Muscle layer of duodenum (tissue), 2 donors: ENCODE results near the gene CTNNA2.
"Not testable (repeated sequence)": the region's sequence is repeated elsewhere in the genome, so short reads cannot be mapped to it uniquely, and the experiment has no call there.

ENCODE experiments used
- H3K27ac ChIP-seq: one replicate; pipeline ENCODE4 v1.7.0; 2013; ENCODE audit warnings: mild to moderate bottlenecking, low read length
- H3K27me3 ChIP-seq: one replicate; pipeline ENCODE4 v1.7.0; 2013; ENCODE audit warnings: low read depth, mild to moderate bottlenecking, control low read depth, low read length
- H3K36me3 ChIP-seq, 2 donors: one replicate each; pipeline ENCODE4 v1.7.0; 2013; ENCODE audit warnings: low read length in 2 of 2, control low read depth in 1 of 2, mild to moderate bottlenecking in 1 of 2; ENCODE audit not compliant: insufficient read depth in 2 of 2, control insufficient read depth in 1 of 2
- H3K4me1 ChIP-seq, 2 donors: one replicate each; pipeline ENCODE4 v1.7.0; 2013; ENCODE audit warnings: low read length in 2 of 2, mild to moderate bottlenecking in 2 of 2, control low read depth in 1 of 2, moderate library complexity in 1 of 2; ENCODE audit not compliant: insufficient read depth in 2 of 2, control insufficient read depth in 1 of 2
- H3K4me3 ChIP-seq, 2 donors: one replicate each; pipeline ENCODE4 v1.7.0; 2013; ENCODE audit warnings: low read length in 2 of 2, low read depth in 1 of 2, mild to moderate bottlenecking in 1 of 2
- H3K9me3 ChIP-seq, 2 donors: one replicate each; pipeline ENCODE4 v1.7.0; 2013; ENCODE audit warnings: low read length in 2 of 2, control low read depth in 1 of 2, mild to moderate bottlenecking in 1 of 2; ENCODE audit not compliant: control insufficient read depth in 1 of 2
- donor health status: healthy.

CTNNA2 gene

GRCh38 chr2:80098503-80098902 is 585.7 kb downstream of the CTNNA2 start:
- H3K4me1 ChIP-seq, H3K27me3 ChIP-seq, H3K9me3 ChIP-seq, H3K36me3 ChIP-seq, H3K27ac ChIP-seq, H3K4me3 ChIP-seq: not testable (repeated sequence)

GRCh38 chr2:80102026-80102425 is 589.2 kb downstream of the CTNNA2 start:
- Histone ChIP-seq H3K4me3 (no peak overlapping the region), H3K4me1 (no peaks in the 10 kb centered on the region)

GRCh38 chr2:80105015-80105640 is 592.3 kb downstream of the CTNNA2 start:
- H3K4me3 ChIP-seq, result no peak overlapping the region
- no peak overlapping the region for H3K27ac ChIP-seq
- no peaks in the 10 kb centered on the region for H3K36me3 ChIP-seq
- H3K4me1 ChIP-seq, result no peaks in the 10 kb centered on the region
- no peaks in the 10 kb centered on the region for H3K9me3 ChIP-seq
- H3K27me3 ChIP-seq, result no peaks in the 10 kb centered on the region

More at GRCh38 chr2:80102026-80102425, 589.2 kb downstream of the CTNNA2 start:
- H3K27ac ChIP-seq, result no peak overlapping the region
- H3K36me3 ChIP-seq, result no peaks in the 10 kb centered on the region
- no peaks in the 10 kb centered on the region for H3K9me3 ChIP-seq
- H3K27me3 ChIP-seq, result no peaks in the 10 kb centered on the region

- Histone ChIP-seq H3K4me3 (no peak overlapping the region), H3K27me3 (no peaks in the 10 kb centered on the region), H3K27ac (no peak overlapping the region), H3K4me1 (no peaks in the 10 kb centered on the region), H3K36me3 (no peaks in the 10 kb centered on the region), H3K9me3 (peaks cover 0 to 3% of the 10 kb centered on the region in 2 donors)
These were observed 598.3 kb downstream of the CTNNA2 start for GRCh38 chr2:80111185-80111584.

GRCh38 chr2:80112790-80113189 is 599.9 kb downstream of the CTNNA2 start:
- H3K36me3 ChIP-seq, result no peaks in the 10 kb centered on the region
- H3K4me3 ChIP-seq, result no peak overlapping the region
- H3K4me1 ChIP-seq, result no peaks in the 10 kb centered on the region
- peaks cover 0 to 3% of the 10 kb centered on the region in 2 donors for H3K9me3 ChIP-seq
- no peaks in the 10 kb centered on the region for H3K27me3 ChIP-seq
- no peak overlapping the region for H3K27ac ChIP-seq

- Histone ChIP-seq H3K9me3 (peaks cover 0 to 3% of the 10 kb centered on the region in 2 donors), H3K27ac (no peak overlapping the region)
These were observed 600.5 kb downstream of the CTNNA2 start for GRCh38 chr2:80113399-80113798.

GRCh38 chr2:80114812-80115211 is 602.0 kb downstream of the CTNNA2 start:
- Histone ChIP-seq H3K4me1 (no peaks in the 10 kb centered on the region), H3K9me3 (peaks cover 0 to 3% of the 10 kb centered on the region in 2 donors), H3K36me3 (no peaks in the 10 kb centered on the region), H3K4me3 (no peak overlapping the region), H3K27ac (no peak overlapping the region), H3K27me3 (no peaks in the 10 kb centered on the region)

More at GRCh38 chr2:80113399-80113798, 600.5 kb downstream of the CTNNA2 start:
- Histone ChIP-seq H3K27me3 (no peaks in the 10 kb centered on the region), H3K36me3 (no peaks in the 10 kb centered on the region), H3K4me3 (no peak overlapping the region), H3K4me1 (no peaks in the 10 kb centered on the region)

GRCh38 chr2:80117401-80117800 is 604.5 kb downstream of the CTNNA2 start:
- Histone ChIP-seq H3K27ac (no peak overlapping the region), H3K36me3 (no peaks in the 10 kb centered on the region), H3K4me3 (no peak overlapping the region), H3K9me3 (no peaks in the 10 kb centered on the region), H3K4me1 (no peaks in the 10 kb centered on the region), H3K27me3 (no peaks in the 10 kb centered on the region)

GRCh38 chr2:80120866-80121265 is 608.0 kb downstream of the CTNNA2 start:
- Histone ChIP-seq H3K36me3 (no peaks in the 10 kb centered on the region), H3K27me3 (no peaks in the 10 kb centered on the region), H3K4me3 (no peak overlapping the region), H3K9me3 (no peaks in the 10 kb centered on the region), H3K4me1 (no peaks in the 10 kb centered on the region), H3K27ac (no peak overlapping the region)

- H3K27me3 ChIP-seq, result no peaks in the 10 kb centered on the region
- no peak overlapping the region for H3K4me3 ChIP-seq
- H3K4me1 ChIP-seq, result no peaks in the 10 kb centered on the region
- H3K9me3 ChIP-seq, result no peaks in the 10 kb centered on the region
- no peak overlapping the region for H3K27ac ChIP-seq
- no peaks in the 10 kb centered on the region for H3K36me3 ChIP-seq
These were observed 609.8 kb downstream of the CTNNA2 start for GRCh38 chr2:80122675-80123074.

- no peaks in the 10 kb centered on the region for H3K27me3 ChIP-seq
- H3K4me1 ChIP-seq, result no peaks in the 10 kb centered on the region
- H3K4me3 ChIP-seq, result no peak overlapping the region
- peaks cover 0 to 3% of the 10 kb centered on the region in 2 donors for H3K9me3 ChIP-seq
- H3K36me3 ChIP-seq, result no peaks in the 10 kb centered on the region
- H3K27ac ChIP-seq, result no peak overlapping the region
These were observed 613.8 kb downstream of the CTNNA2 start for GRCh38 chr2:80126596-80127189.

- peaks cover 0 to 3% of the 10 kb centered on the region in 2 donors for H3K9me3 ChIP-seq
- H3K4me3 ChIP-seq, result no peak overlapping the region
These were observed 615.2 kb downstream of the CTNNA2 start for GRCh38 chr2:80128080-80128479.

More at GRCh38 chr2:80128080-80128479, 615.2 kb downstream of the CTNNA2 start:
- no peak overlapping the region for H3K27ac ChIP-seq
- no peaks in the 10 kb centered on the region for H3K4me1 ChIP-seq
- no peaks in the 10 kb centered on the region for H3K27me3 ChIP-seq
- no peaks in the 10 kb centered on the region for H3K36me3 ChIP-seq
